Spleen (tissue), 11 donors: ENCODE data around the gene RIMS3. TPM values are rescaled to one million over a fixed set of nuclear protein-coding genes. Genes with fewer than 3 reads are reported as not detected.

Experiments
- DNase-seq: peaks from one replicate; pipeline ENCODE4 v3.0.0-alpha.2; 2020
- H3K27ac ChIP-seq, 8 donors: fragments of 200-600 bp; sonication (generic) in 7 of 8; 1 replicate in 4 of 8; 2 replicates in 4 of 8; pipeline versions ENCODE4 v1.5.0 to v1.8.0; 2016 to 2021; ENCODE audit warnings: inconsistent platforms in 4 of 8, mild to moderate bottlenecking in 4 of 8, moderate library complexity in 1 of 8
- H3K27me3 ChIP-seq, 7 donors: fragments of 200-600 bp; sonication (generic) in 6 of 7; replicated peaks in 1 of 7; 1 replicate in 4 of 7; 2 replicates in 3 of 7; pipeline versions ENCODE4 v1.5.0 to v1.8.0; 2016 to 2021; ENCODE audit warnings: inconsistent platforms in 3 of 7, mild to moderate bottlenecking in 1 of 7
- H3K36me3 ChIP-seq, 6 donors: fragments of 200-600 bp; sonication (generic) in 5 of 6; 1 replicate in 4 of 6; 2 replicates in 2 of 6; pipeline versions ENCODE4 v1.5.0 to v1.8.0; 2016 to 2021; ENCODE audit warnings: inconsistent platforms in 2 of 6
- H3K4me1 ChIP-seq, 6 donors: fragments of 200-600 bp; sonication (generic) in 5 of 6; 1 replicate in 3 of 6; 2 replicates in 3 of 6; pipeline versions ENCODE4 v1.5.0 to v1.8.0; 2016 to 2021; ENCODE audit warnings: inconsistent platforms in 3 of 6
- H3K4me3 ChIP-seq, 8 donors: fragments of 200-600 bp; sonication (generic) in 7 of 8; 1 replicate in 4 of 8; 2 replicates in 4 of 8; pipeline versions ENCODE4 v1.5.0 to v1.8.0; 2016 to 2021; ENCODE audit warnings: inconsistent platforms in 4 of 8, mild to moderate bottlenecking in 4 of 8, moderate library complexity in 2 of 8
- H3K9me3 ChIP-seq, 8 donors: fragments of 200-600 bp; sonication (generic) in 7 of 8; 1 replicate in 4 of 8; 2 replicates in 4 of 8; pipeline versions ENCODE4 v1.5.0 to v1.8.0; 2016 to 2021; ENCODE audit warnings: inconsistent platforms in 4 of 8
- CTCF ChIP-seq, 11 experiments: fragments of 200-600 bp in 7 of 11; fragments of 450-650 bp in 4 of 11; sonication (generic) in 4 of 11; IDR thresholded peaks in 8 of 11; conservative IDR thresholded peaks in 3 of 11; 1 replicate in 7 of 11; 2 replicates in 4 of 11; pipeline versions ENCODE4 v1.4.0 to v1.8.0; 2016 to 2021; ENCODE audit warnings: antibody characterized with exemption in 11 of 11, inconsistent platforms in 4 of 11, mild to moderate bottlenecking in 1 of 11
- POLR2A ChIP-seq, 3 donors: fragments of 450-650 bp; IDR thresholded peaks; one replicate each; pipeline ENCODE4 v1.5.1; 2017; ENCODE audit warnings: antibody characterized with exemption in 3 of 3, mild to moderate bottlenecking in 1 of 3
- POLR2AphosphoS5 ChIP-seq, 3 donors: sonication (generic); formaldehyde crosslinking; IDR thresholded peaks; one replicate each; pipeline ENCODE4 v1.5.1; 2017; ENCODE audit warnings: antibody characterized with exemption in 3 of 3
- WGBS, 5 donors: extraction: QIAGEN DNeasy Blood & Tissue Kit in 3 of 5; methylation state at CpG; one replicate each; pipeline versions ENCODE4 v1.1.5 to v1.1.7; 2013 to 2018; 5-methylcytosine and 5-hydroxymethylcytosine counted together
- intact Hi-C: fragments of 100-400 bp; cut with DNase I; formaldehyde crosslinking; loops from one replicate; pipeline ENCODE4 v1.15.0; 2023; ENCODE audit warnings: low total_unique reads
- polyA plus RNA-seq, 3 donors: library from polyadenylated mRNA; stranded (reverse); fragments of 200-250 nt; gene quantifications; one replicate each; pipeline ENCODE4 v1.2.1, GENCODE V29; 2013
- total RNA-seq, 7 donors: library from RNA; depleted of rRNA in 3 of 7; stranded (reverse); fragments of >200 nt in 3 of 7; fragmentation: NEBNext Ultra II Directional in 4 of 7; extraction: Animal tissue kit (Norgen Biotek cat#: 25700) in 4 of 7; gene quantifications; one replicate each; pipeline versions ENCODE4 v1.1.0 to v1.2.1, GENCODE V29; 2016 to 2021
- donor health status: healthy with polysubstance abuse.
- donor health status: DM: no; HTN: no; CAD: no; lungs with moderate emphysema.
- donor health status: DM: no; HTN: no; CAD: no.
- donor health status: Bipolar disorder and iron deficiency.
- donor health status: healthy.
- donor health status: DM: no; HTN: no; CAD: no.
- donor health status: DM: yes; HTN: yes; CAD: no.

The RIMS3 gene
- total and polyA plus RNA-seq, 10 donors: 0.30 to 6.9 (median 2.7) TPM

GRCh38 chr1:40595623-40596022 is 69.9 kb downstream of the RIMS3 start:
- Histone ChIP-seq H3K36me3 (no peaks in the 10 kb centered on the region), H3K4me3 (no peak overlapping the region), H3K27ac (no peak overlapping the region), H3K4me1 (peaks cover 0 to 6% (median 0%) of the 10 kb centered on the region in 6 donors), H3K27me3 (peaks cover 0 to 15% (median 0%) of the 10 kb centered on the region in 7 donors), H3K9me3 (no peaks in the 10 kb centered on the region)
- TF ChIP-seq POLR2A (IDR thresholded peaks at IDR 0.05) (no peak), POLR2AphosphoS5 (IDR thresholded peaks at IDR 0.05) (no peak), CTCF (IDR thresholded peaks at IDR 0.05 in 8 of 11, conservative IDR thresholded peaks at IDR 0.05 in 3 of 11) (no peak)
- intact Hi-C loops: no loop called here
- no peak for DNase-seq
- WGBS, 5 donors: 72 to 91% (median 82%) methylated on average over 5 to 7 of the region's 7 CpGs

- H3K27ac ChIP-seq: no peak overlapping the region
- no peak for TF ChIP-seq POLR2AphosphoS5 (IDR thresholded peaks at IDR 0.05)
- TF ChIP-seq CTCF (IDR thresholded peaks at IDR 0.05 in 8 of 11, conservative IDR thresholded peaks at IDR 0.05 in 3 of 11): no peak
- TF ChIP-seq POLR2A (IDR thresholded peaks at IDR 0.05): no peak
- no peak overlapping the region for H3K4me3 ChIP-seq
- WGBS, 5 donors: 52 to 59% (median 58%) methylated on average over 3 of the region's 3 CpGs
- no peaks in the 10 kb centered on the region for H3K36me3 ChIP-seq
- intact Hi-C loops: no loop called here
- H3K27me3 ChIP-seq: peaks cover 0 to 25% (median 0%) of the 10 kb centered on the region in 7 donors
- no peak for DNase-seq
- H3K9me3 ChIP-seq: no peaks in the 10 kb centered on the region
- H3K4me1 ChIP-seq: peaks cover 0 to 6% (median 0%) of the 10 kb centered on the region in 6 donors
Observed at GRCh38 chr1:40594187-40594531, 71.3 kb downstream of the RIMS3 start.

- WGBS, 5 donors: 29 to 57% (median 44%) methylated on average over 8 of the region's 8 CpGs
- intact Hi-C loops: no loop called here
- H3K36me3 ChIP-seq: no peaks in the 10 kb centered on the region
- no peak overlapping the region for H3K4me3 ChIP-seq
- no peak overlapping the region for H3K27ac ChIP-seq
- H3K4me1 ChIP-seq: peaks cover 0 to 6% (median 0%) of the 10 kb centered on the region in 6 donors
- TF ChIP-seq CTCF (IDR thresholded peaks at IDR 0.05 in 8 of 11, conservative IDR thresholded peaks at IDR 0.05 in 3 of 11) (no peak), POLR2AphosphoS5 (IDR thresholded peaks at IDR 0.05) (no peak), POLR2A (IDR thresholded peaks at IDR 0.05) (no peak)
- peaks cover 0 to 25% (median 0%) of the 10 kb centered on the region in 7 donors for H3K27me3 ChIP-seq
- no peak for DNase-seq
- no peaks in the 10 kb centered on the region for H3K9me3 ChIP-seq
Observed at GRCh38 chr1:40593449-40594186, 71.9 kb downstream of the RIMS3 start.

- Histone ChIP-seq H3K9me3 (no peaks in the 10 kb centered on the region), H3K4me3 (no peak overlapping the region), H3K27me3 (peaks cover 0 to 25% (median 0%) of the 10 kb centered on the region in 7 donors), H3K4me1 (peaks cover 0 to 6% (median 0%) of the 10 kb centered on the region in 6 donors), H3K36me3 (no peaks in the 10 kb centered on the region), H3K27ac (no peak overlapping the region)
- DNase-seq: no peak
- intact Hi-C loops: no loop called here
- TF ChIP-seq POLR2A (IDR thresholded peaks at IDR 0.05) (no peak), CTCF (IDR thresholded peaks at IDR 0.05 in 8 of 11, conservative IDR thresholded peaks at IDR 0.05 in 3 of 11) (peak in 7 of 11 experiments; percentile 6 to 45 (median 25)), POLR2AphosphoS5 (IDR thresholded peaks at IDR 0.05) (no peak)
- WGBS, 5 donors: 37 to 45% (median 40%) methylated on average over 6 of the region's 6 CpGs
Observed at GRCh38 chr1:40592107-40592803, 73.2 kb downstream of the RIMS3 start.
